ENCODE results near the gene THAP12.
"Not testable (repeated sequence)": the region's sequence is repeated elsewhere in the genome, so short reads cannot be mapped to it uniquely, and the experiment has no call there.

THAP12 gene

DNA sequence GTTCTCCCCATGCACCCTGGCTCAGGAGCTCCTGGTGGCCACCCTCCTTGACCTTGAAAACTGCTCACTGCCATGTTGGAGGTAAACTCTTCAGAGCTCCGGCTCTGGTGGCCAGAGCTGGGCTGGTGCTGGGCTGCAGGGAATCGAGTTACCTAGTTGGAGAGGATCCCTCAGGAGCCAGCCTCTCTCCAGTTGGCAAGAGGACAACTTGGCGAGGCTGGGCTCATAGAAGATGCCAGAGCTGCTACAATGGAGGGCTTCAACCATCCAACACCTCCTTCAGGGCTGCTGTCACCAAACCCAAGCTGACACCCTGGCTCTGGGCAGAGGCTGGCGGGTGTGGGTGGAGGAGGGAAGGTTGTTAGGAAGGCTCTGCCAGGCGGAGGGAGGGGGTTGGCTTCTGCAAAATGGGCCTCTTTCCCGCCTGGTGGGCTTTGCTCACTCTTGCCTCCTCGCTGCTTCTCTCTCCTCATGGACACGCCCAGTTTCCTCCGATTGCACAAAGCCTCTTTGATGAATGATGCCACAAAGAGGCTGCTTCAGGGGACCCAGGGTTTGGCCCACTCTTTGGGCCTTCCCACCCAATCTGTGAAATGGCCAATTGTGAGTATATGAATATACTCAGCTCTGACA lies 53.1 kb downstream of the THAP12 start:
- no peak for DNase-seq (ENCODE audit: low spot score)

GRCh38 chr11:76327202-76327601 lies 53.7 kb downstream of the THAP12 start:
- no peak for DNase-seq (ENCODE audit: low spot score)

DNA sequence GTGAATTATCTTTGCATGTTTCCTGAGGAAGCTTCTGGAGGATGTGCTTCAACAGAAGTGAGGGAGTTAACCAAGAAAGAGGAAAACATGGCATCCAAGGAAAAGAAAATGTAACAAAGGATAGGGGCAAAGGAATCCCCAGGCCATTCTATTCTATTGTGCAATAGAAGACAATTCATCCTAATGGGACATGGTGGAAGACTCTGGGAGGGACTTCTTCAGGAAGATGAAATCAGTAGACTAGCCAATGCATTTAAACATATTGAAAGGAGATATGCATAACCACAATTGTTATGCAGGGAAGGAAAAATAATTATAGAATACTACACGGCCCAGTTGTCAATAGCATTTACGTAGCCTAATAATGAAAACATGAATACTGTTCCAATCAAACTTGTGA lies 55.7 kb downstream of the THAP12 start:
- no peak for DNase-seq (ENCODE audit: low spot score)

- DNase-seq (ENCODE audit: low spot score) = no peak
Observed at GRCh38 chr11:76323804-76324203, 57.1 kb downstream of the THAP12 start.

- peak; percentile 9 for DNase-seq (ENCODE audit: low spot score)
Observed at GRCh38 chr11:76323375-76323774, 57.6 kb downstream of the THAP12 start.

GRCh38 chr11:76322942-76323341 lies 58.0 kb downstream of the THAP12 start:
- no peak for DNase-seq (ENCODE audit: low spot score)

DNA sequence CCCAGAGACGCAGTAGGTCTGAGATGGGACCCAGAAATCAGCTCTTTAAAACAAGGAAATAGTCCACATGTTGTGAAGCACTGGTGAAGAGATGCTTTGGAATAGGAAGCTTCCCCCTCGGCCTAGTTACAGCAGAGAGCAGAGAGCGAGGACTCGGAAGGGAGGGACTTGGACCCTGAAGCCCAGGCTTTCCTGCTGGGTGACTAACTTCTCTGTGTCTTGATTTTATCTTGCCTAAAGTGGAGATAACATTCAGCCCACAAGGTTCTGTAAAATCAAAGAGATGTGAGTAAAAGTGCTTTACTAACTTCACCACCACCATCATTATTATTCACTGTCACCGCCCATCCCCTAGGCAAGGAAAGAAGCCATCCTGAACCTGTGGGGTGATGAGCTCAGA lies 58.4 kb downstream of the THAP12 start:
- DNase-seq (ENCODE audit: low spot score) = peak; percentile 4

DNA sequence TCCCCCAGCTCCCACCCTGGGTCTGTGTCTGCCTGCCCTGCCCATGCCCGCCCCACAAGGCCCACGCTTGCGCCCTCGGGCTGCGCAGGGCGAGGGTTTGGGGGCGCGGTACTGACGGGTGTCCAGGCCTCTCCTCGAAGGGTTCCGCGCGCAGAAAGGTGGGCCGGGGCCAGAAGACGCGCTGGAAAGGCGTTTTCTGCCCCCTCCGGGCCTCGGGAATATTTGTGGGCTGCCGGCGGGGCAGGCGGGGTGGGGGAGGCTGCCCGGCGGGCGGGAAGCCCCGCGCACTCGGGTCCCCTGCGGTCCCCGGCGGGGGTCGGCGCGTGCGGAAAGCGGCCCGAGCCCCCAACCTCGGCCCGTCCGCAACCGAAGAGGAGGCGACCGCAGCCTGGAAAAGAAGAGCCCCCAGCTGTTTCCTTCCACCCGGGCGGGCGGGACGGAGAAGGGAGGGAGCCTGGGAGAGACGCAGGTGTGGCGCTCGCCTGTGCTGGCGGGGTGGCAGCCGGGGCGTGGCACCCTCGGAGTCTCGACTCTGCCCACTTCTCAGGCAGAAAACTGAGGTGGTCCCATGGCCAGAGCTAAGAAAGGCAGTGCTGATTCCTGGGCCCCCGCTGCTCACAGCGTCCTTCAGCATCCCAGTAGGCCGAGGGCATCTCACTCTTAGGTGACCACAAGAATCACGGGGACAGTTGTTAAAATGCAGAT lies 59.0 kb downstream of the THAP12 start:
- no peak for DNase-seq (ENCODE audit: low spot score)

DNA sequence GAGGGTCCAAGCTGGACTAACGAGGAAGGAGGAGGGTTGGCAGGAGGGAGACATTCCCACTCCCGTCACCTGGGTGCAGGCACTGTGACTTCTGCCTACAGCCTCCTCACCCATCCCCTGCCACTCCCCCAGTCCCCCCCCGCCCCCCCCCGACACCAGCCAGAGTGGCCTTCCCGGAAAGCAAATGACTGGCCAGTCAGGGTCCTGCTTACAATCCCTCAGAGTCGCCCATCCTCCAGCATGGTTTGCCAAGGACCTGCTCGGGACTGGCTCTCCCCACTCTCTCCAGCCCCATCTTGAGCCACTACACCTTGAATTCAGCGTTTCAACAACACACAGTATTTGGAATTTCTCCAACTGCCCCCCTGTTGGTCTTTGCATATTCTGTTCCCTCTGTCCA lies 59.6 kb downstream of the THAP12 start:
- DNase-seq (ENCODE audit: low spot score) = no peak

- DNase-seq (ENCODE audit: low spot score) = no peak
Observed at GRCh38 chr11:76320929-76321328, 60.0 kb downstream of the THAP12 start.

DNA sequence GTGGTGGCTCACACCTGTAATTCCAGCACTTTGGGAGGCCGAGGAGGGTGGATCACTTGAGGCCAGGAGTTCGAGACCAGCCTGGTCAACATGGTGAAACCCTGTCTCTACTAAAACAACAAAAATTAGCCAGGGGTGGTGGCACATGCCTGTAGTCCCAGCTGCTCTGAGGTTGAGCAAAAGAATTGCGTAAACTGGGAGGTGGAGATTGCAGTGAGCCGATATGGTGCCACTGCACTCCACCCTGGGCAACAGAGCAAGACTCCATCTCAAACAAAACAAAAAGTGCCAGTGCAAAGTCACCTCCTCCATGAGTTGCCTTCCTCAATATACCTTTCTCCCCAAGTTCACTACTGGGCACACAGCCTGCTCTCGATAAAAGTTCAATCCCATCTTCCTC lies 61.1 kb downstream of the THAP12 start:
- DNase-seq (ENCODE audit: low spot score) = not testable (repeated sequence)

DNA sequence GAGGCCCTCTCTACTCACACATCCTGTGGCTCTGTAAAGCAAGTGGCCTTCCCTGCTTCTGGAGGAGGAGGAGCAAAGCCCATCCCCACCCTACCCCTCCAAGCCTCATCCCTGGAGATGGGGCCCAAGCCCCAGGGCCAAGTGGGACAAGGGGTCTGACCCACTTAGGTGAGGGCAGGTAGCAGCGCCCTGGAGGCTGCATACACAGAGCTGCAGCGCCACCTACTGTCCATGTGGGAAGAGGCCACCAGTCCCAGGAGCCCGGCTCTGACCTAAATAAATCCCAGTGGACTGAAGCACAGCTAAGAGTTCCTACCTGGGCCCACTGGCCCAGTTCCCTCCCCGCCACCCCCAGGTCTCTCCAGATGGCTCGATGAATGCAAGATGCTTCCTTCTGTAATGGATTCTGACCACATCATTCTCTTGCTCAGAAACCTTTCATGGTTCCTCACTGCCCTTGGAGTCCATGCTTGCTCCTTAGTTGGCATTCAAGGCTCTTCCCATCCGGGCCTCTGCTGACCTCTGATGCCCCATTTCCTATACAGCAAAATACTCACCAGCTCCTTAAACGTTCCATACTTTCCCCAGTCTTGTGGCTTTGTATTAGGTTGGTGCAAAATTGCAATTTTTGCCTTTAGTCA lies 62.1 kb downstream of the THAP12 start:
- DNase-seq (ENCODE audit: low spot score) = peak; percentile 82

GRCh38 chr11:76317296-76317695 lies 63.6 kb downstream of the THAP12 start:
- no peak for DNase-seq (ENCODE audit: low spot score)

DNA sequence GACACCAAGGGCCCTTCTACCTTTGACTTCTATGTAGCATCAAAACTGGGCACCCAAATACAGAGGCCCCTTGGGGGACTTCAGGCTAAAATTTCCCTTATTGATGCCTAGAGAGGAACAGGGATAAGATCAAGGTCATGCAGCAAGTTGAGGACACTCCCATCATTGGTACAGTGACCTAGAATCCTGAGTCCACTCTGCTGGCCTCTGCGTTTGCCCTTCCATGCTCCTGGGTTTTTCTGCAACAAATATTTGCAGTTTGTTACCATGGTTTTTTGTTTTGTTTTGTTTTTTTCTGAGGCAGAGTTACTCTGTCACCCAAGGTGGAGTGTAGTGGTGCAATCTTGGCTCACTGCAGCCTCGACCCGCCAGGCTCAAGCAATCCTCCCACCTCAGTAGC lies 64.2 kb downstream of the THAP12 start:
- DNase-seq (ENCODE audit: low spot score) = no peak

DNA sequence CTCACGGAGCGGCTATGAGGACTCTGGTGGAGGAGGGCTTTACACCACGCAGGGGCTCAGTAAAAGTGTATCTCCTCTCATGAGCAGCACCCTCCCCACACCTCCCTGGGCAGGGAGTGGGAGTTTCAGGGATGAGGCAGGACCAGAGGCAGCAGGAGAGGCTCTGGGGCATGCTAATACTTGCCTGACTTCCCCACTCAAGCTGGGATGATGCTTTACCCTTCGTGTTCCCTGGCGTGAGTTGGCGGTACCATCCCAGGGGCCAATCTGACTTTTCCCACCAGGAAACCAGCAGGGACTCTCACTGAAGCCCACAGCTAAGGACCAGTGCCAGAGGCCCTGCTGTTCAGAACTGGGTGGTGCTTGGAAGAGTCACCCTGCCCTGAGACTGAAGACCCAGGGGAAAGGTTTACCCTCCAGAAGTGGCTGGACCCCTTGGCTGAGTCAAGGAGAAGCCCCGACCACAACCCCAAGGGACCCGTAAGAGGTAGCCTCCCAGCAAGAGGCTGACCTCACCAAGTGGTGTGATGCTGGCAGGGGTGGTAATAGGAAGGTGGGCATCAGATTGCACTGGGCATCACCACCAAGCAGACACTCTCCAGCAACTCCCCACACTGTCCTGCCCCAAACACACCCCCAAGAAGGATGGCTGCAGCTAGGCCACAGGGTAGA lies 65.6 kb downstream of the THAP12 start:
- DNase-seq (ENCODE audit: low spot score) = no peak

GRCh38 chr11:76314741-76315090 lies 66.2 kb downstream of the THAP12 start:
- no peak for DNase-seq (ENCODE audit: low spot score)

- no peak for DNase-seq (ENCODE audit: low spot score)
Observed at GRCh38 chr11:76313913-76314740, 66.8 kb downstream of the THAP12 start.

DNA sequence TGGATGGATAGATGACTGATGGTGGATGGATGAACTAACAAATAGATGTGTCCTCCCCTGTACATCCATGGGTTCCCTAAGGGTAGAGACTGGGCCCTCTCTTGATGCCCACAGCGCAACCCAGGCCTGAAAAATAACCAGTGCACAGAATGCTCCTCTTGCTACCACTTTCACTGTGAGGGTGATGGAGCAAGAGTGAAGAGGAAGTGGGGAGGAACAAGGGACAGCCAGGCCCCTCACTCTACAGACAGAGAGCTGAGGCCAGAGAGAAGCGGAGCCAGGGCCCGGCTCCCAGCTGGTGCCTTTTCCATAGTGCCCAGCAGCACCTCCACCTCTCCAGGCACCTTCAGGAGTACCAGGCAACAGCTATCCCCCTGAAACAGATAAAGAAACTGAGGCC lies 67.7 kb downstream of the THAP12 start:
- no peak for DNase-seq (ENCODE audit: low spot score)

DNA sequence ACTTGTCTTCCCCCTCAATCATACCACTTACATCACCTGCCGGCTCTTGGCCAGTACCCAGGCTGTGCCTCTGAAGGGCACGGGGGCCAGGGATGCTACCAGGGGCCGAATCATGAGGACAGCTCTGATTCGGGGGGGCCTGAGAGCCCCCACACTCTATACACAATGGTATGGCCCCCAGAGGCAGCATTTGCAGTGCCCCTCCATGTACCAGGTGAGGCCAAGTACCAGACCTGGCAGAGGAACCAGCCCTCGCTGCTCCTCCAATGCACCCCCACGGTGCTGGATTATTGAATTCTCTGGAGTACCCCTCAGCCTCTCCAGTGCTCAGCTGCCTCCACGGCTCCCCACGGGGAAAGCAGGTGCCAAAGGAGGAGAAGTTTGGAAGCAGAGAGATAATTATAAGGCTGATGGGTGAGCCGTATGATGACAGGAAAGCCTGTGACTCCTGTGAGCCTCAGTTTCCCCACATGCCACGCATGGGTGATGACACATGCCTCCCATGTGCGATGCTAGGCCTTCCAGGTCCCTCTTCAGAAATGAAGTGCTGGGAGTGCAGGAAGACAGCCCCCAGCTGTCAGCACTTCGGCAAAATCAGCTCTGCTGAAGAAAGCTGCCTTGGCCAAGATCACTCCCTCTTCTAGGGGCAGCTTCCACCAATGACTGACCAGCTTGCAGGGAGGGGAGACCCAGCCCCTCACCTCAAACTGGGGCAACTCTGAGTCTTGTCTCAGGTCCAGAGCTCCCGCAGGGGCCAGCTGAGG lies 69.9 kb downstream of the THAP12 start:
- DNase-seq (ENCODE audit: low spot score) = no peak

DNA sequence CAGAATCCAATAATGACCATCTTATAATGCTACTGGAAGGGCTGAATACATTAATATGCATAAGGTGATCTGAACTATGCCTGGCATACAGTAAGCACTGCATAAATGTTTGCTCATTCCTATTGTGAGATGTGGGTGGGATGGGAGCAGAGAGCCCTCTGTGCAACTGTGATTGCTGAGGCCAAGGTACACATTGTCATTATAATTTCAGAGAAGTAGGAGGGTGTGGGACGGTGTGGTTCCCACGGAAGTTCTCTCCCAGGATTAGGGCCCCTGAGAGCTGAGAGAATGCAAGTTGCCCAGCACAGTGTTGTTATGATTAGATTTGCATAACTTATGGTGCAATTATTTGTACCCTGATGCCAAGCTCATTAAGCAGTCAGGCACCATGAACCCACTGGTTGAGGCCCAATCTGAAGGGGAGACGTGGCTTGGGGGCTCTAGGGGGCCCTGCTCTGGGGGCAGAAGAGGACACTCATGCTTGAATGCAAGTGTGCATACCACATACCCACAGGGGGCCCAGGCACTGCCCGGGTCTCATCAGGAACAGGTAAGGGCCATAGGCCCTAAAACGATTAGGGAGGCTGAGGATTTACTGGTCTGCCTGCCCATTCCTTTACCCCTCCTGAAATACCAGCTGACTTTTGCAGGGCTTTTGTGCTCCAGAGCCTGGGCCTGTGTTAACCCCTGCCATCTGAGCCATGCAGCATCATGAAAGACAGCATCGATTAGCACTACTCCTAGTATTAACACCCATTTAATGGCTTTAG lies 72.8 kb downstream of the THAP12 start:
- no peak for DNase-seq (ENCODE audit: low spot score)

DNA sequence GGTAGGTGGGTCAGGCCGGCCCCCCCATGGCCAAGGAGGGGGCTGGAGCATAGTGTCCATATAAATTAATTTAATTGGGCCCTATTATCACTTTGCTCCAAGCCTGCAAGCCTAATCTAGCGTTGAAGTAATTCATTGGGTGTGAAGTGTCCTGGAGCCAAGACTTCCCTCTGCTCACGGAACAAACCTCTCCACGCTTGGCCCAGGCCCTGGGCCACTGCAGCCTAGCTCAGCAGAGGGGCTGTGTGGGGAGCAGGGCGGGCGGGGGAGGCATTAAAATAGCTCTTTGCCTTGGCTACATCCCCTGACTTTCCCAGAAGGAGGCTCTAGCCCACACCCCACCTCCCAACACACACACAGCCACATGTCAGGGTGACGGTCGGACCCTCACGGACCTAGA lies 73.5 kb downstream of the THAP12 start:
- no peak for DNase-seq (ENCODE audit: low spot score)

All from activated CD4-positive, alpha-beta T cell treated with anti-CD3 and anti-CD28 coated beads, Interleukin-2, Interleukin-4, amounts not matched to agents 100 ng/mL and 50 ng/mL, durations not matched to agents 16 hours and 8 hours (primary cell).